A673 (cell line): ENCODE measurements around the gene SLC17A3. TPM values are rescaled to one million over a fixed set of nuclear protein-coding genes. Genes with fewer than 3 reads are reported as not detected.

Experiments used
- BruUV-seq: library from RNA; stranded (reverse); fragments of 400-500 nt; replicated peaks from 2 replicates; lab custom pipeline; 2021; lab: Mats Ljungman, UMichigan
- CTCF ChIA-PET: fragments of 300-600 bp; sonication (Branson Sonifier 250); formaldehyde crosslinking; loops from one replicate; lab custom pipeline; 2022; ENCODE audit warnings: antibody characterized with exemption; lab: Charles Lee
- POLR2A ChIA-PET: fragments of 300-600 bp; sonication (Branson Sonifier 250); formaldehyde crosslinking; loops from one replicate; lab custom pipeline; 2022; ENCODE audit warnings: antibody characterized with exemption; ENCODE audit not compliant: low non-redundant PET; lab: Charles Lee
- DNase-seq: peaks from one replicate; pipeline ENCODE4 v3.0.0-alpha.2; 2015; ENCODE audit warnings: low spot score
- H3K27ac ChIP-seq: fragments of 200-600 bp; sonication (generic); 2 replicates; pipeline ENCODE4 v1.5.1; 2016; ENCODE audit warnings: mixed run types, low read depth, mild to moderate bottlenecking, mixed read lengths, antibody characterized with exemption, low read length; ENCODE audit not compliant: poor library complexity, severe bottlenecking
- H3K27me3 ChIP-seq: fragments of 200-600 bp; sonication (generic); replicated peaks from 2 replicates; pipeline ENCODE4 v1.6.1; 2017; ENCODE audit warnings: mixed run types, low read depth, mild to moderate bottlenecking, mixed read lengths, antibody characterized with exemption, low read length; ENCODE audit not compliant: insufficient read depth, poor library complexity
- H3K36me3 ChIP-seq: fragments of 200-600 bp; sonication (generic); 2 replicates; pipeline ENCODE4 v1.6.1; 2016; ENCODE audit warnings: mixed run types, mild to moderate bottlenecking, mixed read lengths, antibody characterized with exemption, low read length; ENCODE audit not compliant: insufficient read depth, poor library complexity, severe bottlenecking
- H3K4me1 ChIP-seq: fragments of 200-600 bp; sonication (generic); 2 replicates; pipeline ENCODE4 v1.6.1; 2017; ENCODE audit warnings: mixed run types, mild to moderate bottlenecking, mixed read lengths, antibody characterized with exemption, low read length; ENCODE audit not compliant: insufficient read depth, poor library complexity, severe bottlenecking
- H3K4me3 ChIP-seq: fragments of 200-600 bp; sonication (generic); 2 replicates; pipeline ENCODE4 v1.5.1; 2016; ENCODE audit warnings: low read depth, mixed run types, mild to moderate bottlenecking, mixed read lengths, low read length; ENCODE audit not compliant: poor library complexity, severe bottlenecking
- H3K9me3 ChIP-seq: fragments of 200-600 bp; sonication (generic); 2 replicates; pipeline ENCODE4 v1.6.1; 2016; ENCODE audit warnings: mixed run types, low read depth, mild to moderate bottlenecking, mixed read lengths, antibody characterized with exemption, low read length; ENCODE audit not compliant: poor library complexity, severe bottlenecking
- CTCF ChIP-seq: fragments of 300-800, 200-600 bp; sonication (generic); conservative IDR thresholded peaks from 2 replicates; pipeline ENCODE4 v1.5.1; 2017; ENCODE audit warnings: low read depth, mild to moderate bottlenecking, antibody characterized with exemption, low read length, moderate library complexity, mixed read lengths
- EZH2 ChIP-seq: fragments of 200-600 bp; sonication (generic); IDR thresholded peaks from 2 replicates; pipeline ENCODE4 v1.6.1; 2017; ENCODE audit warnings: borderline replicate concordance, low read depth, mild to moderate bottlenecking, mixed read lengths, antibody characterized with exemption, low read length; ENCODE audit not compliant: poor library complexity, severe bottlenecking
- intact Hi-C: fragments of 100-400 bp; cut with micrococcal nuclease; formaldehyde crosslinking; loops from one replicate; pipeline ENCODE4 v1.10.0; 2022; ENCODE audit not compliant: unreplicated experiment
- total RNA-seq: library from RNA; stranded (reverse); gene quantifications from 2 replicates; pipeline ENCODE4 v1.2.3, GENCODE V29; 2021

The SLC17A3 gene
- total RNA-seq, 1 experiment from 2014 or later, result not detected

GRCh38 chr6:25896252-25896651, 22.2 kb upstream of the SLC17A3 start:
- DNase-seq, result no peak
- ChIA-PET POLR2A (no interaction called here), CTCF (no interaction called here)
- TF ChIP-seq CTCF (no peak), EZH2 (no peak)
- Histone ChIP-seq H3K36me3 (no peaks in the 10 kb centered on the region), H3K4me1 (no peaks in the 10 kb centered on the region), H3K27ac (no peak overlapping the region), H3K9me3 (no peaks in the 10 kb centered on the region), H3K4me3 (no peak overlapping the region), H3K27me3 (no peaks in the 10 kb centered on the region)
- intact Hi-C loops, result no loop called here
- BruUV-seq, result no TSS peak

GRCh38 chr6:25895771-25896170, 21.7 kb upstream of the SLC17A3 start:
- TF ChIP-seq CTCF, result no peak
- no peak for TF ChIP-seq EZH2
- BruUV-seq, result no TSS peak
- CTCF ChIA-PET, result no interaction called here

GRCh38 chr6:25893778-25894177, 19.7 kb upstream of the SLC17A3 start:
- intact Hi-C loops, result loop anchor here (5.0 kb wide), 3 partner anchors 106 to 671 kb away; no protein-coding TSS in a partner anchor
- CTCF ChIA-PET, result no interaction called here
- Histone ChIP-seq H3K4me1 (no peaks in the 10 kb centered on the region), H3K27ac (no peak overlapping the region), H3K36me3 (no peaks in the 10 kb centered on the region), H3K9me3 (no peaks in the 10 kb centered on the region), H3K4me3 (no peak overlapping the region), H3K27me3 (no peaks in the 10 kb centered on the region)
- TF ChIP-seq CTCF (no peak), EZH2 (no peak)
- POLR2A ChIA-PET, result no interaction called here
- no peak for DNase-seq
- no TSS peak for BruUV-seq

More at GRCh38 chr6:25895771-25896170, 21.7 kb upstream of the SLC17A3 start:
- POLR2A ChIA-PET, result no interaction called here
- Histone ChIP-seq H3K36me3 (no peaks in the 10 kb centered on the region), H3K4me1 (no peaks in the 10 kb centered on the region), H3K4me3 (no peak overlapping the region), H3K27me3 (no peaks in the 10 kb centered on the region), H3K9me3 (no peaks in the 10 kb centered on the region), H3K27ac (no peak overlapping the region)
- no peak for DNase-seq
- intact Hi-C loops, result no loop called here
